K562 (cell line): ENCODE measurements around the gene MED15. TPM values are rescaled to one million over a fixed set of nuclear protein-coding genes. Genes with fewer than 3 reads are reported as not detected.

Source experiments
- CBFB ChIP-seq: sonication (generic); formaldehyde crosslinking; IDR thresholded peaks from 2 replicates; pipeline ENCODE4 v1.4.0; 2020; ENCODE audit warnings: mild to moderate bottlenecking, missing genetic modification reagents
- CBX3 ChIP-seq, 2 experiments: IDR thresholded peaks; 1 replicate in 1 of 2; 2 replicates in 1 of 2; pipeline ENCODE4 v1.6.1; 2012; ENCODE audit warnings: inconsistent platforms in 2 of 2, low read length in 2 of 2, borderline replicate concordance in 1 of 2, control low read depth in 1 of 2
- CXXC5 ChIP-seq: fragments of 250-450 bp; sonication (Bioruptor Pico); IDR thresholded peaks from 2 replicates; pipeline ENCODE4 v1.8.0; 2022; ENCODE audit warnings: inconsistent platforms, mild to moderate bottlenecking, moderate library complexity
- DDX20 ChIP-seq: fragments of 450-650 bp; IDR thresholded peaks from 2 replicates; pipeline ENCODE4 v1.6.1; 2016; ENCODE audit warnings: missing genetic modification characterization, low read depth, mild to moderate bottlenecking, missing compliant biosample characterization, moderate library complexity
- EP400 ChIP-seq: fragments of 450-650 bp; IDR thresholded peaks from 2 replicates; pipeline ENCODE4 v1.6.1; 2017; ENCODE audit warnings: antibody characterized with exemption, mild to moderate bottlenecking, moderate library complexity
- FOXJ3 ChIP-seq: sonication (generic); formaldehyde crosslinking; IDR thresholded peaks from 2 replicates; pipeline ENCODE4 v1.4.0; 2020; ENCODE audit warnings: mild to moderate bottlenecking, missing genetic modification reagents
- FOXM1 ChIP-seq, 2 experiments: fragments of 450-650 bp in 1 of 2; sonication (generic) in 1 of 2; formaldehyde crosslinking in 1 of 2; IDR thresholded peaks; 2 replicates each; pipeline versions ENCODE4 v1.6.1 to v1.9.0; 2017 to 2022; ENCODE audit warnings: low read depth in 2 of 2, mild to moderate bottlenecking in 2 of 2, missing genetic modification reagents in 1 of 2, moderate library complexity in 1 of 2
- HEY1 ChIP-seq: fragments of 250-450 bp; sonication (Bioruptor Pico); IDR thresholded peaks from 2 replicates; pipeline ENCODE4 v1.5.0; 2020; ENCODE audit warnings: mild to moderate bottlenecking, moderate library complexity, borderline replicate concordance
- JUN ChIP-seq, 2 experiments: sonication (generic) in 1 of 2; formaldehyde crosslinking in 1 of 2; IDR thresholded peaks; 2 replicates each; pipeline versions ENCODE4 v1.6.1 to v1.8.0; 2012 to 2022; ENCODE audit warnings: borderline replicate concordance in 2 of 2, mild to moderate bottlenecking in 2 of 2, improper control_type of control experiment in 1 of 2, low read depth in 1 of 2, low read length in 1 of 2, missing genetic modification reagents in 1 of 2
- KLF13 ChIP-seq: fragments of 450-650 bp; IDR thresholded peaks from 2 replicates; pipeline ENCODE4 v1.6.1; 2016; ENCODE audit warnings: missing genetic modification characterization, low read depth, mild to moderate bottlenecking, missing compliant biosample characterization, moderate library complexity, borderline replicate concordance
- MAFK ChIP-seq: IDR thresholded peaks from 2 replicates; pipeline ENCODE4 v1.6.1; 2011; ENCODE audit warnings: low read length, improper control_type of control experiment
- NEUROD1 ChIP-seq: fragments of 150-350 bp; IDR thresholded peaks from 2 replicates; pipeline ENCODE4 v1.6.1; 2014; ENCODE audit warnings: borderline replicate concordance, low read length, low read depth; ENCODE audit not compliant: partially characterized antibody
- PPARD ChIP-seq: fragments of 250-450 bp; sonication (Bioruptor Pico); IDR thresholded peaks from 2 replicates; pipeline ENCODE4 v1.8.0; 2022; ENCODE audit warnings: inconsistent platforms, mild to moderate bottlenecking, moderate library complexity
- PTTG1 ChIP-seq: fragments of 450-650 bp; IDR thresholded peaks from 2 replicates; pipeline ENCODE4 v1.6.1; 2016; ENCODE audit warnings: low read depth, mild to moderate bottlenecking, missing genetic modification characterization, missing compliant biosample characterization
- RBFOX2 ChIP-seq: fragments of 200-400 bp; formaldehyde crosslinking; IDR thresholded peaks from 2 replicates; pipeline ENCODE4 v1.6.1; 2017; ENCODE audit warnings: low read depth, mild to moderate bottlenecking, low read length, moderate library complexity
- RCOR1 ChIP-seq, 2 experiments: IDR thresholded peaks; 2 replicates each; pipeline ENCODE4 v1.6.1; 2012; ENCODE audit warnings: low read depth in 2 of 2, low read length in 2 of 2, borderline replicate concordance in 1 of 2, improper control_type of control experiment in 1 of 2
- SIRT6 ChIP-seq: IDR thresholded peaks from one replicate; pipeline ENCODE4 v1.6.1; 2012; ENCODE audit warnings: low read depth, mild to moderate bottlenecking, control low read depth, inconsistent platforms, low read length, moderate library complexity
- SRSF1 ChIP-seq: fragments of 200-400 bp; formaldehyde crosslinking; IDR thresholded peaks from 2 replicates; pipeline ENCODE4 v1.6.1; 2017; ENCODE audit warnings: mild to moderate bottlenecking, low read depth, low read length, moderate library complexity
- STAG1 ChIP-seq: sonication (generic); formaldehyde crosslinking; IDR thresholded peaks from 2 replicates; pipeline ENCODE4 v1.5.0; 2020; ENCODE audit warnings: missing genetic modification reagents, borderline replicate concordance
- ZC3H4 ChIP-seq: sonication (generic); formaldehyde crosslinking; IDR thresholded peaks from 2 replicates; pipeline ENCODE4 v1.9.0; 2021; ENCODE audit warnings: missing genetic modification reagents, borderline replicate concordance
- ZKSCAN8 ChIP-seq: fragments of 200-800 bp; sonication (Bioruptor generic); IDR thresholded peaks from 2 replicates; pipeline ENCODE4 v1.6.1; 2016; ENCODE audit warnings: missing genetic modification characterization, missing compliant biosample characterization
- ZNF124 ChIP-seq: sonication (generic); formaldehyde crosslinking; IDR thresholded peaks from 2 replicates; pipeline ENCODE4 v1.8.1; 2022; ENCODE audit warnings: missing genetic modification reagents
- ZNF212 ChIP-seq: fragments of 450-650 bp; formaldehyde crosslinking; IDR thresholded peaks from 2 replicates; pipeline ENCODE4 v1.4.0; 2020; ENCODE audit warnings: mild to moderate bottlenecking
- ZNF408 ChIP-seq: fragments of 250-450 bp; sonication (Bioruptor Pico); IDR thresholded peaks from 2 replicates; pipeline ENCODE4 v1.4.0; 2020; ENCODE audit warnings: low read depth, mild to moderate bottlenecking, moderate library complexity
- ZNF561 ChIP-seq: fragments of 450-650 bp; formaldehyde crosslinking; conservative IDR thresholded peaks from 2 replicates; pipeline ENCODE4 v1.4.0; 2020; ENCODE audit warnings: mild to moderate bottlenecking, moderate library complexity
- polyA plus RNA-seq, 8 experiments: library from polyadenylated mRNA; depleted of rRNA in 4 of 8; stranded (reverse) in 5 of 8; unstranded in 3 of 8; fragments of >200 nt; fragmentation: Nextera tagmentation in 2 of 8; fragmentation: Illumina TruSeq in 1 of 8; extraction: Ambion mirVana in 2 of 8; extraction: Trizol in 1 of 8; gene quantifications; 2 replicates each; pipeline versions ENCODE4 v1.2.1 to v1.2.3, GENCODE V29; 2011 to 2014; ENCODE audit warnings: inconsistent platforms in 1 of 8, missing spikeins in 1 of 8
- total RNA-seq, 7 experiments: library from RNA; depleted of rRNA in 6 of 7; stranded (reverse); fragments of >200 nt in 6 of 7; fragmentation: Illumina TruSeq in 2 of 7; extraction: Trizol in 2 of 7; gene quantifications; 2 replicates each; pipeline versions ENCODE4 v1.2.1 to v1.2.3, GENCODE V29; 2011 to 2021; ENCODE audit warnings: low replicate concordance in 1 of 7
- TF ChIP-seq, protein P1 (sequence below): fragments of 450-650 bp; formaldehyde crosslinking; IDR thresholded peaks from 2 replicates; pipeline ENCODE4 v1.4.0; 2020; ENCODE audit warnings: mild to moderate bottlenecking, mixed read lengths
- TF ChIP-seq, protein P2 (sequence below): fragments of 450-650 bp; formaldehyde crosslinking; IDR thresholded peaks from 2 replicates; pipeline ENCODE4 v1.4.0; 2022; ENCODE audit warnings: missing genetic modification characterization

Gene MED15
- total and polyA plus RNA-seq, 9 of the 15 experiments (the other 6 are each of a cell fraction or from before 2014, with no cell fraction given) = 4.0 to 271 (median 60.1) TPM

DNA sequence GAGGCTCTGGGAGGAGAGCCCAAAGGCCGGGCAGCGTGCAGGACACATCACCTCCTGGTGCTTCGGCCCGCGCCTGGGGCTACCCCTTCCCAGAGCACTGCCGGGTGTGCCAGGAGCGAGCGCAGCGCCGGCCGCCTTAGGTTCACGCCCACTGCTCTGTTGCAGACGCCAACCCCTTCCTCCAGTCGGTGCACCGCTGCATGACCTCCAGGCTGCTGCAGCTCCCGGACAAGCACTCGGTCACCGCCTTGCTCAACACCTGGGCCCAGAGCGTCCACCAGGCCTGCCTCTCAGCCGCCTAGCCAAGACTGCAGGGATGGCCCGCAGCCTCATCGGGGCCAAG is 79.0 kb downstream of the MED15 start (continued):
- TF ChIP-seq SRSF1 (no peak), ZNF561 (no peak), MAFK (no peak), ZC3H4 (CRISPR knock-in tag) (peak; percentile 85), CBX3 (IDR thresholded peaks at IDR 0.05; ENCODE audit: borderline replicate concordance in 1 of 2, low read length in 2 of 2) (peak in 1 of 2 experiments; percentile 72; a peak in 1 of 3 replicates), CXXC5 (CRISPR knock-in tag) (no peak), HEY1 (CRISPR knock-in tag) (no peak), SIRT6 (no peak), RCOR1 (IDR thresholded peaks at IDR 0.05; ENCODE audit: borderline replicate concordance in 1 of 2, low read depth in 2 of 2, low read length in 2 of 2) (no peak), RBFOX2 (no peak), ZKSCAN8 (no peak), FOXJ3 (CRISPR knock-in tag) (no peak), NEUROD1 (no peak), PPARD (CRISPR knock-in tag) (no peak), STAG1 (CRISPR knock-in tag) (peak; percentile 48; the same call in 1 of the 2 replicates), PTTG1 (no peak), KLF13 (no peak), JUN (IDR thresholded peaks at IDR 0.05; ENCODE audit: borderline replicate concordance, low read depth, low read length) (no peak), JUN (CRISPR knock-in tag; IDR thresholded peaks at IDR 0.05; ENCODE audit: borderline replicate concordance) (no peak), FOXM1 (IDR thresholded peaks at IDR 0.05; ENCODE audit: low read depth) (no peak), FOXM1 (CRISPR knock-in tag; IDR thresholded peaks at IDR 0.05; ENCODE audit: low read depth) (peak; percentile 68; the same call in 1 of the 2 replicates), EP400 (no peak), ZNF408 (CRISPR knock-in tag) (no peak), CBFB (CRISPR knock-in tag) (0 out of 2 replicates have a peak, but pooled peaks have one; percentile 27), ZNF124 (CRISPR knock-in tag) (no peak), DDX20 (tag) (no peak), ZNF212 (CRISPR knock-in tag) (no peak)
- TF ChIP-seq, protein P1, sequence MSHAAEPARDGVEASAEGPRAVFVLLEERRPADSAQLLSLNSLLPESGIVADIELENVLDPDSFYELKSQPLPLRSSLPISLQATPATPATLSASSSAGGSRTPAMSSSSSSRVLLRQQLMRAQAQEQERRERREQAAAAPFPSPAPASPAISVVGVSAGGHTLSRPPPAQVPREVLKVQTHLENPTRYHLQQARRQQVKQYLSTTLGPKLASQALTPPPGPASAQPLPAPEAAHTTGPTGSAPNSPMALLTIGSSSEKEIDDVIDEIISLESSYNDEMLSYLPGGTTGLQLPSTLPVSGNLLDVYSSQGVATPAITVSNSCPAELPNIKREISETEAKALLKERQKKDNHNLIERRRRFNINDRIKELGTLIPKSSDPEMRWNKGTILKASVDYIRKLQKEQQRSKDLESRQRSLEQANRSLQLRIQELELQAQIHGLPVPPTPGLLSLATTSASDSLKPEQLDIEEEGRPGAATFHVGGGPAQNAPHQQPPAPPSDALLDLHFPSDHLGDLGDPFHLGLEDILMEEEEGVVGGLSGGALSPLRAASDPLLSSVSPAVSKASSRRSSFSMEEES (CRISPR knock-in tag) = no peak
- TF ChIP-seq, protein P2, sequence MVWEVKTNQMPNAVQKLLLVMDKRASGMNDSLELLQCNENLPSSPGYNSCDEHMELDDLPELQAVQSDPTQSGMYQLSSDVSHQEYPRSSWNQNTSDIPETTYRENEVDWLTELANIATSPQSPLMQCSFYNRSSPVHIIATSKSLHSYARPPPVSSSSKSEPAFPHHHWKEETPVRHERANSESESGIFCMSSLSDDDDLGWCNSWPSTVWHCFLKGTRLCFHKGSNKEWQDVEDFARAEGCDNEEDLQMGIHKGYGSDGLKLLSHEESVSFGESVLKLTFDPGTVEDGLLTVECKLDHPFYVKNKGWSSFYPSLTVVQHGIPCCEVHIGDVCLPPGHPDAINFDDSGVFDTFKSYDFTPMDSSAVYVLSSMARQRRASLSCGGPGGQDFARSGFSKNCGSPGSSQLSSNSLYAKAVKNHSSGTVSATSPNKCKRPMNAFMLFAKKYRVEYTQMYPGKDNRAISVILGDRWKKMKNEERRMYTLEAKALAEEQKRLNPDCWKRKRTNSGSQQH (CRISPR knock-in tag) = 0 out of 2 replicates have a peak, but pooled peaks have one; percentile 26
